Stimulated activated CD8-positive, alpha-beta memory T cell treated with anti-CD3 and anti-CD28 coated beads, Interleukin-12 subunit alpha, Interleukin-12 subunit beta, amount 100 ng/mL, for 24 hours (primary cell): ENCODE data around the gene ABLIM1.

ENCODE experiments used
- DNase-seq: peaks from one replicate; pipeline ENCODE4 v3.0.0-alpha.2; 2020; ENCODE audit errors: extremely low read depth

ABLIM1 gene

DNA sequence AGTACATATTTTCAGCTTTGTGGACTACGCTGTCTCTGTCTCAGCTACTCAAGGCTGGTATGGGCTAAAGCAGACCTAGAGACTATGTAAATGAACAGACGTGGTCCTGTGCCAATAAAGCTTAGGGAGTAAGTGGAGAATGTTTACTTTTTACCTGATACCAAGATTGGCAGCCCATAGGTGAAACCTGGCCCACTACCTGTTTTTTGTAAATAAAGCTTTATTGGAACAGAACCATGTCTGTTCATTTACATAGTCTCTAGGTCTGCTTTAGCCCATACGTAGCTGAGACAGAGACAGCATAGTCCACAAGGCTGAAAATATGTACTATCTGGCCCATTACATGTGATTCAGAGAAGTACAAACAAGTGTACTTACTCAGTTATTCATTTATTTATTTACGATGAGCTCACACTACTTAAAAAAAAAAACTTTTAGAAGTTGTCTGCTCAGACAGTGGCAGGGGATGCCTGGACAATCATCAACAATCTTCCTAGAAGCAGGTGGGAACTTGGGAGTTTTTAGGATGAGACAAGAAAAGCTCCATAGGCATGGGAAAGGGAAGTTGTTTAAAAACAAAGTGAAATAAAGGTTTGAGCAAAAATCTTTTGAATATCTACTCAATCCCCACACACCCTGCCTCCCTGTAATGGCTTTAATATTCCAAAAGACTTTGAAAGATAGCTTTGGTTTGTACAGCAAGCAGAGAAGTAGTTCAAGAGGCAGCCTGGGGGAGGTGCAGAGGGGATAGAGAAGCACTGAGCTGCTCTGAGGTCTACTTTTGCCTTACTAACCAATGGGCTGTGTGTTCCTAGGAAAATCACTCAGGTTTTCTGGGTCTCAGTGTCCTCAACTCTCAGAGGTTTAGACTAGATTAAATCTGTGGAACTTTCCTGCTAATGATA lies 139.4 kb downstream of the ABLIM1 start:
- DNase-seq, result no peak

- no peak for DNase-seq
These were observed 140.5 kb downstream of the ABLIM1 start for GRCh38 chr10:114517368-114518250.

- no peak for DNase-seq
These were observed 141.7 kb downstream of the ABLIM1 start for GRCh38 chr10:114516356-114516755.

DNA sequence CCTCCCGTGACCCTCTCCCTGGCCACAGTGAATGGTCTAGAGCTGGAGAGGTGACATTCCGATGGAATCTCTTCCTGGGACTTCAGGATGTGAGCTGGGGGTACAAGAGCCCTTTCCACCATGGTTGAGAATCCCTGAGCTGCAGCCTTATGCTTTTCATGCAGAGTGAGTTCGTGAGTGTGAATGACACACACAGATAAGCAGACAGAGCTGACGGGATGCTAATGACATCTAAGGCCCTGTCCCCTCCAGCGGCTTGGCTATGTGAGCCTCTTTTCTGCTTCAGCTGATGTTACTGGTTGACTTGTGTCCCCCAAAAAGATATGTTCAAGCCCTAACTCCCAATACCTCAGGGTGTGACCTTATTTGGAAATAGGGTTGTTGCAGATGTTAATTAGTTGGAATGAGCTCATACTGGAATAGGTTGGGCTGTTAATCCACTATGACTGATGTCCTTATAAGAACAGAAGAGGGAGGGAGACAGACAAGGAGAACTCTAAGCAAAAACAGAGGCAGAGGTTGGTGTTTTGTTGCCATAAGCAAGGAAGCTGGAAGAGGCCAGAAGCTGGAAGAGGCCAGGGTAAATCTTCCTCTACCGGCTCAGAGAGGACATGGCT lies 142.7 kb downstream of the ABLIM1 start:
- DNase-seq, result no peak

- no peak for DNase-seq
These were observed 144.7 kb downstream of the ABLIM1 start for GRCh38 chr10:114513381-114513792.

GRCh38 chr10:114511881-114512280 lies 146.2 kb downstream of the ABLIM1 start:
- no peak for DNase-seq

- no peak for DNase-seq
These were observed 149.7 kb downstream of the ABLIM1 start for GRCh38 chr10:114508376-114508775.

- DNase-seq, result no peak
These were observed 150.6 kb downstream of the ABLIM1 start for GRCh38 chr10:114507449-114507848.

GRCh38 chr10:114506871-114507385 lies 151.1 kb downstream of the ABLIM1 start:
- no peak for DNase-seq

GRCh38 chr10:114504769-114505579 lies 153.1 kb downstream of the ABLIM1 start:
- DNase-seq, result no peak

GRCh38 chr10:114502074-114502473 lies 156.0 kb downstream of the ABLIM1 start:
- no peak for DNase-seq

DNA sequence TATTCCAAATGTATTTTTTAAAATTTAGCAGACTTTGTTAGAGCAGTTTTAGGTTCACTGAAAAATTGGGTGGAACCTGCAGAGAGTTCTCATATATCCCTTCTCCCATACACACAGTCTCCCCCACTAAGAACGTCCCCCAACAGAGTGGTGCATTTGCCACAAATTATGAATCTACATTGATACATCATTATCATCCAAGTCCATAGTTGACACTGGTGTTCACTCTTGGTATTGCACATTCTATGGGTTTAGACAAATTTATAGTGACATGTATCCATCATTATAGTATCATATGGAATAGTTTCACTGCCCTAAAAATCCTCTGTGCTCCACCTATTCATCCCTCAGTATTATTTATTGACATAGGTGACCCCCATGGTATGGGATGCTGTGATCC lies 156.4 kb downstream of the ABLIM1 start:
- no peak for DNase-seq

- no peak for DNase-seq
These were observed 157.4 kb downstream of the ABLIM1 start for GRCh38 chr10:114500643-114501042.

DNA sequence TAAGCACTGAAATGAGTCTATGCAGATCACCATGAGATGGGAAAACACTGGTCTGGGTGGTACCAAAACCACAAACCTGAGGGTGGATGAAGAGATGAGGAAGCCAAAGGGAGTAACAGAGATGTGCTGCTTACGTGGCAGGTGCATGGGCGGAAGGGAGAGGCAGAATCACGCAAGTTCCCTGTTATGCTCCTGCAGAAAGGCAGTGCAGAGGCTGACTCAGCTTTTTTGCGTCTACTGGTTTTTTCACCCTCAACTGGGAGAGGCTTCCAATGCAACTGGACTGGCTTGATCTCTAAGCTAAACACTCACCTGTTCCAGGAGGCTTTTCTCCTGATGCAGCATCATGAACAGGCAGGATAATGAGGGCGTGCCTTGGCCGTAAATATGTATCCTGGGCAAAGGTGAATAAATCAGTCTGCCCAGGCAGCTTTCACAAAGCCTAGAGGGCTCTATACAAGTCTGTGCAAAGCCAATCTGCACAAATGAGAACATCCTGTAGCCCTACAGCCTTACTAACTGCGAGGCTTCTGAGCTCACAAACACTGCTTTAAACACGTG lies 158.4 kb downstream of the ABLIM1 start:
- DNase-seq, result peak; percentile 49

DNA sequence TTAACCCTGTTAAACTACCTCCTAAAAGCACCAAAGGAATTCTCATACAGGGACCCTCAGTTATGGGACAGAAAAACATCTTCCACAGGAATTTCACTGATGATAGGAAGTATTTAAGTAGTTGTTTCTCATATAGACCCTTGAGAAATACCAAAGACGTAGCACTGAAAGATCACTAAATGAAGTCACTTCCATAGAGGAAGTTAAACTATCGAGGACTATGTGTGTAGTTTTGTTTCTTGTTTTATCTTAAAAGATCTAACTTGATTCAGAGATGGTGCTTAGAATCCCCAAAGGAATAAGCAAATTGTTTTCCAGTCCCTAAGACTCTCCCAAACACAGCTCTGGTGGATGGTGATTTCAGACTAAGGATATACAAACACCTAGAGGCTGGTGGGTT lies 159.0 kb downstream of the ABLIM1 start:
- no peak for DNase-seq

DNA sequence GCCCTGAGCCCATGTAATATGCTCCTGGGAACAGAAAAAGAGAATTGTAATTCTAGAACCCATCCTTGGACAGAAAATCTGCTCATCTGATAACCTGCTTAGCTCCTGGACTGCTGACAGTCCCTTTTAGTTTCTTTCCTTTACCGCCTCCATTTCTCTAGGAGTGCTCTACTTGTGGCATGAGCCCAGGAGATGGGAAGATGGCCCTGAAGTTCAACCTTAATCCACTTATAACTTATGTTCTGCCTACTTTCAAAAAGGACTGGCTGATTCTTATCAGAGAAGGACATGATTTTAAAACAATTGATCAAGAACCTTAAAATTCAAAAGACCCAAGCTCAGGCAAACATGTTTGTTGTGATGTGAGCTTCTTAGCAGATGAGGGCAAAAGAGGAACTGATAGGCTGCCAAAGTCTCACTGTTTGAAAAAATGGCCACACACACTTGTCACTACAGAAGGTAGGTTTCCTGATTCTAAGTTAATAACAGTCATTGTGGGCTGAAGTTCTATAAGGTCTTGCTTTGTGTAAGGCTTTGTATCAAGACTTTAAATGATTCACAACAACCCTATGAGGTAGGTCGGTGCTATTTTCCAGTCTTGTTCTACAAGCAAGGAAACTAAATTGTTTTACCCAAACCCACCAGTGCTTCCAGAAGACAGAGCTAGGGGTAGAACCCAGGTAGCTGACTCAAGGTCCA lies 159.5 kb downstream of the ABLIM1 start:
- no peak for DNase-seq

DNA sequence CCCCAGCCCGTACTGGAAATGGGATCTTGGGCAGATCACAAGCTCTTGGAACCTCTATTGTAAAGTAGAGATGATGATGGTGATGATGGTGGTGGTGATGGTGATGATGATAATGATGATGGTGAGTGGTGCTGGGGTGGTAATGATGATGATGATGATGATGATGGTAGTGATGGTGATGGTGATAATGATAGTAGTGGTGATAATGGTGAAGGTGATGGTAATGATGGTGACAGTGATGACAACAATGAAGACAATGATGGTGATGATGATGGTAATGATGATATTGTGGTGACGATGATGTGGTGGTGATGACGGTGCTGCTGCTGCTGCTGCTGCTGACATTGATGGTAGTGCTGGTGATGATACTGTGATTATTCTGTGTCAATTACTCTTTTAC lies 162.8 kb downstream of the ABLIM1 start:
- no peak for DNase-seq

- DNase-seq, result no peak
These were observed 165.6 kb downstream of the ABLIM1 start for GRCh38 chr10:114492351-114493037.

DNA sequence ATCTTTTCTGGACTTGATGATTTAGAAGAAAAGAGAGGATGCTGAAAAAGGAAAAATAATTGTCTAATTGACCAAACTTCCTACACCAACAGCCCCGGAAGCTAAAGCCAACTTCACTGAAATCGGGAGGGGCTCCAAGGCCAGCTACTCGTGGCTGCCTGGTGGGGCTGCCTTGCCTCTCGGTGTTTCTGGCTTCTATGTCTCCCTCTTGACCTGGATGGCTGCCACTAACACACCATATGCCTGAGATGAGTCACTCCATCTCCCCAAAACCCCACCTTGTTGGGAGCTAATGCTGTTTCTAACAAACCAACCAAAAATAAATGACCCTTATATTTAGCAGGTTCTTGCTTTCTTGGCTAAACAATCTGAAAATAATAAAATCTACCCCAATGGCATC lies 166.1 kb downstream of the ABLIM1 start:
- DNase-seq, result no peak

GRCh38 chr10:114491419-114491818 lies 166.7 kb downstream of the ABLIM1 start:
- no peak for DNase-seq
